Raji (cell line): ENCODE results near the gene SRSF11.

Experiments
- POLR2A ChIP-seq: IDR thresholded peaks from 2 replicates; pipeline ENCODE4 v1.6.1; 2011; ENCODE audit warnings: low read depth, low read length, control low read depth; ENCODE audit not compliant: insufficient read depth

The SRSF11 gene

GRCh38 chr1:70211541-70211940, 9.6 kb upstream of the SRSF11 start:
- TF ChIP-seq POLR2A: no peak

- no peak for TF ChIP-seq POLR2A
Measured at GRCh38 chr1:70220015-70220414, 1.2 kb upstream of the SRSF11 start.

- TF ChIP-seq POLR2A: no peak
Measured at GRCh38 chr1:70220517-70221237, 503 bp upstream of the SRSF11 start.

- no peak for TF ChIP-seq POLR2A
Measured at GRCh38 chr1:70222716-70223235, 1.6 kb downstream of the SRSF11 start.

GRCh38 chr1:70224954-70225353, 3.8 kb downstream of the SRSF11 start:
- no peak for TF ChIP-seq POLR2A

GRCh38 chr1:70227439-70227838, 6.3 kb downstream of the SRSF11 start:
- no peak for TF ChIP-seq POLR2A

GRCh38 chr1:70228670-70229069, 7.5 kb downstream of the SRSF11 start:
- no peak for TF ChIP-seq POLR2A

- TF ChIP-seq POLR2A: no peak
Measured at GRCh38 chr1:70231475-70231874, 10.3 kb downstream of the SRSF11 start.

GRCh38 chr1:70234733-70235132, 13.6 kb downstream of the SRSF11 start:
- no peak for TF ChIP-seq POLR2A

GRCh38 chr1:70239940-70240339, 18.8 kb downstream of the SRSF11 start:
- TF ChIP-seq POLR2A: no peak

- no peak for TF ChIP-seq POLR2A
Measured at GRCh38 chr1:70247122-70247521, 25.9 kb downstream of the SRSF11 start.

GRCh38 chr1:70247768-70248167, 26.6 kb downstream of the SRSF11 start:
- TF ChIP-seq POLR2A: no peak

GRCh38 chr1:70248729-70249128, 27.5 kb downstream of the SRSF11 start:
- no peak for TF ChIP-seq POLR2A

GRCh38 chr1:70256664-70257063, 35.5 kb downstream of the SRSF11 start:
- TF ChIP-seq POLR2A: no peak

GRCh38 chr1:70264839-70265238, 43.7 kb downstream of the SRSF11 start:
- no peak for TF ChIP-seq POLR2A

- no peak for TF ChIP-seq POLR2A
Measured at GRCh38 chr1:70265946-70266345, 44.8 kb downstream of the SRSF11 start.

GRCh38 chr1:70277875-70278274, 56.7 kb downstream of the SRSF11 start:
- TF ChIP-seq POLR2A: no peak

GRCh38 chr1:70278710-70279109, 57.5 kb downstream of the SRSF11 start:
- TF ChIP-seq POLR2A: no peak

GRCh38 chr1:70284366-70284765, 63.2 kb downstream of the SRSF11 start:
- no peak for TF ChIP-seq POLR2A
